Measurements from ENCODE around the gene SUCO.

The SUCO gene

GRCh38 chr1:172623748-172624147, 90.8 kb downstream of the SUCO start:
- no peak for TF ChIP-seq CTCF (IDR thresholded peaks at IDR 0.05; ENCODE audit: insufficient read depth, missing control alignments)
- no peak for FAIRE-seq
- no peak for DNase-seq (ENCODE audit: insufficient read length, low spot score)

- DNase-seq (ENCODE audit: insufficient read length, low spot score) (no peak), FAIRE-seq (no peak)
- no peak for TF ChIP-seq CTCF (IDR thresholded peaks at IDR 0.05; ENCODE audit: insufficient read depth, missing control alignments)
Measured at GRCh38 chr1:172626845-172627244, 93.9 kb downstream of the SUCO start.

- TF ChIP-seq CTCF (IDR thresholded peaks at IDR 0.05; ENCODE audit: insufficient read depth, missing control alignments): no peak
- FAIRE-seq (no peak), DNase-seq (ENCODE audit: insufficient read length, low spot score) (no peak)
Measured at GRCh38 chr1:172627702-172628101, 94.8 kb downstream of the SUCO start.

- DNase-seq (ENCODE audit: insufficient read length, low spot score) (no peak), FAIRE-seq (no peak)
- TF ChIP-seq CTCF (IDR thresholded peaks at IDR 0.05; ENCODE audit: insufficient read depth, missing control alignments): no peak
Measured at GRCh38 chr1:172628401-172628800, 95.5 kb downstream of the SUCO start.

GRCh38 chr1:172629170-172629569, 96.2 kb downstream of the SUCO start:
- TF ChIP-seq CTCF (IDR thresholded peaks at IDR 0.05; ENCODE audit: insufficient read depth, missing control alignments): no peak
- DNase-seq (ENCODE audit: insufficient read length, low spot score) (no peak), FAIRE-seq (no peak)

GRCh38 chr1:172629638-172630037, 96.7 kb downstream of the SUCO start:
- DNase-seq (ENCODE audit: insufficient read length, low spot score): no peak
- no peak for FAIRE-seq
- TF ChIP-seq CTCF (IDR thresholded peaks at IDR 0.05; ENCODE audit: insufficient read depth, missing control alignments): no peak

- no peak for TF ChIP-seq CTCF (IDR thresholded peaks at IDR 0.05; ENCODE audit: insufficient read depth, missing control alignments)
- no peak for DNase-seq (ENCODE audit: insufficient read length, low spot score)
- no peak for FAIRE-seq
Measured at GRCh38 chr1:172630056-172630818, 97.3 kb downstream of the SUCO start.

All from D721Med (cell line).